Activated CD4-positive, alpha-beta T cell treated with anti-CD3 and anti-CD28 coated beads for 1 hour (primary cell): Measurements from ENCODE around the gene PDZD2.
"Not testable (repeated sequence)": the region's sequence is repeated elsewhere in the genome, so short reads cannot be mapped to it uniquely, and the experiment has no call there.

Experiments used
- DNase-seq: peaks from one replicate; pipeline ENCODE4 v3.0.0-alpha.2; 2020

Gene PDZD2

DNA sequence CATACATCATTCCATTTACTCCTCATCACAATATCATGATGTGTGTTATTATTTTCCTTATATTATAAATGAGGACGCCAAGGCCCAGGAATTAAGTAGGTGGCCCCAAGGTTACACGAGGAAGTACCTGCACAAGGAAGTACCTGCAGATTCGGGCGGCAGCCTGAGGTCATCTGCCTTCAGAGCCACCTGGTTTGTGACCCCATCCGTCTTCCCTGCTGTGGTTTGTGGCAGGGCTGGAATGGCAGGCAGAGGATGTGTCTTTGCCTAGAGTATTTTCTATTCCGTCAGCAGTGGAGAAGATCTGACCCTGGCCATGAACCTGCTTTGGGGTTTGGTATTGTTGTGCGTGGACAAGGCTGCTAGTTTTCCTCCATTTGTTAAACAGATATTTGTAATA, 59.7 kb downstream of the PDZD2 start:
- no peak for DNase-seq

DNA sequence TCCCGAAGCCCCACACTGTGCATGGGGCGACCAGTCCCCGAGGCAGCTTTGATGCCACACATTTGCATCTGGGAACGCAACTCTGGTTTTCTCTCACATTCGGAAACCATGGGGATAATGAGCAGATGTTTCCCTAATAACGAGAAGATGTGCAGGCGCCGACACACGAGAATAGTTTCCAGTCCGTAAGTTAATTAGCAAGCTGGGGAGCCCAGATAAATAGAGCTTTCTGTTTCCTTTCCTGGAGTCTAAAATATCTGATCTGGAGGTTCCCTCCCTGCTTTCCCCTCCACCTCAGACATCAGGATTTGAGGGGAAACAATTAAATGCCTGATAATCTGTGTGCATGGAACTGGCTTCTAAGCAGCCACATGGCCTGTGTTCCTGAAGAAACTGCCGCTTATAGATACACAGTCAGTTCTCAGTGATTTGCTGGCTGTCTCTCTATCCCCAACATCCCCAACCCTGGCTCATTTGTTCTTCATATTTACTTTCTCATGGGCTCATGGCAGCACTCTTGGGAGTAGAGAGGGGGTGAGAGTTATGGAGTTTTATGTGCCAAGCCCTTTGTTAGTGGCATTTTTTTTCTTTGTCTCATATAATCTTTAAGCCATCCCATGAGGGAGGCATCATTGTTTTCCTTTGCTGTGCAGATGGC, 62.8 kb downstream of the PDZD2 start:
- no peak for DNase-seq

DNA sequence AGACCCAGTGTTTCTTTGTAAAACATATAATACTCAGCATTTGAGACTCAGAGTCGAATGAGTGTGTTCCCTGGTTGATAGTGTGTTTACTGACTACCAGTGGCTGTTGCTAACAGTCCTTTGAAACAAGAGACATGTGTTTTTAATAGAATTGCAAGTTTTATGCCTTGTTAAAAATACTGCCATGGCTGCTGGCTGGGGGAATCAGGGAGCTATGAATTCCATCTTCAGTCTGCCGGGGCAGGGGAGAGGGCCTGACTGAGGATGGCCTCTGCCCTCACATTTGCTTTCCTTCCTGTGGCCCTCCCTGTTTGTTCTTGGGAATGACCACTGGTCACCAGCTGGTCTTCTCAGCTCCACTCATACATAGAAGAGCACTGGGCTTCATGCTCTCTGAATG, 63.8 kb downstream of the PDZD2 start:
- DNase-seq: no peak

DNA sequence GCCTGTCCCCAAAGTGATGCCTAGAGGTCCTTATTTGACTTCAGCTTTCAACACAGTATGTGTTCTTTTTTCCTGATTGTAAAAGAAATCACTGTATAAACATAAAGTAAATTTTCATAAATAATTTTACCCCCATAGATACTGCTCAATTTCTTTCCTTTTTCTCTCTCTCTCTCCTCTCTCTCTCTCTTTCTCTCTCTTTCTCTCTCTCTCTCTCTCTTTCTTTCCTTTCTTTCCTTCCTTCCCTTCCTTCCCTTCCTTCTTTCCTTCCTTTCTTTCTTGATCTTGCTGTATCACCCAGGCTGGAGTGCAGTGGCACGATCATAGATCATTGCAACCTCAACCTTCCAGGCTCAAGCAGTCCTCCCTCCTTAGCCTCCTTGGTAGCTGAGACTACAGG, 64.8 kb downstream of the PDZD2 start:
- no peak for DNase-seq

DNA sequence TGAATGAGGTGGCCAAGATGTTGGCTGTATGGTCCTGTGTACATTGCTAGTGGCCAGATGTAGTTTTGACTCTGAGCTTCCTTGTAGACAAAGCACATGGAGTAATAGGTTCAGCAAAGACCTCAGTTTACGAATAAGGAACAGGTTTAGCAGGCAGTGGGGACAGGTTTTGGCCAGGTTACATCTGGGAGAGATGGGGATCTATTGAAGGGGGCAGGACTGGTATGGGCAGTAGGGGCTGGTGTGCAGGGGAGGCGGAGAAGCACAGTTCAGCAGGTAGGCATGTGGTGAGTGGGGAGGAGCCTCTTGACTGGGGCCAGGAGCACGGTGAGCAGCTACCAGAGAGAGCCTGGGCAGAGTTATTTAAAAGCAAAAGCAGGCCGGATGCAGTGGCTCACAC, 67.3 kb downstream of the PDZD2 start:
- DNase-seq: no peak

DNA sequence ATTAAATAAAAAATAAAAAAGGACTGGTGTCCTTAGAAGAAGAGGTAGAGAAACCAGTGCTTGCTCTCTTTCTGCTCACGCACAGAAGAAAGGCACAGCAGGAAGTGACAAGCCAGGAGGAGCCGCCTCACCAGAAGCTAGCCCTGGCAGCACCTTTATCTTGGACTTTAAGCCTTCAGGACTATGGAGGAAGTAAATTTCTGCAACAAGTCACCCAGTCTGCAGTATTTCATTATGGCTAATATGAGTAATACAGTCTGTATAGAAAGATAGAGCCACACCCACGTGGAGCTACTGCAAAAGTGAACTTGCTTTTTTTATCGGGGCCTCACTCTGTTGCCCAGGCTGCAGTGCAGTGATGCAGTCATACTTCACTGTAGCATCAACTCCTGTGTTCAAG, 68.4 kb downstream of the PDZD2 start:
- no peak for DNase-seq

DNA sequence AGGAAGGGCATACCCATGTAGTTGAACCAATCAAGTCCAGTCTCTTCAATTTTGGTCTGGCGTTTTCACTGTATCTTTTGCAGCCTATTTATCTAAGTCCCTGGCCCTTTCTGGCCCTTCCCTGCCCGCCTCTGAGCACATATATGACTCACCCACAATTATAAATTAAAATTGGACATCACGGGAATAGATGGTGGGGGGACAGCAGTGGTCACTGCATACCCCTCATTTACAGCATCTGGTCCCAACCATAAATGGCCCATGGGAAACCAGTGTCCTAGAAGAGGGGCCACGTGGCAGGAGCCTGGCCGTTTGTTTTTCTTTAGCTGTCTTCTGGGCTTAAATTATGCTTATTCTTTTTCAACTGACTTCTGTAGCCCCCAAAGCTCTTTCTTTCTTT, 69.2 kb downstream of the PDZD2 start:
- no peak for DNase-seq

DNA sequence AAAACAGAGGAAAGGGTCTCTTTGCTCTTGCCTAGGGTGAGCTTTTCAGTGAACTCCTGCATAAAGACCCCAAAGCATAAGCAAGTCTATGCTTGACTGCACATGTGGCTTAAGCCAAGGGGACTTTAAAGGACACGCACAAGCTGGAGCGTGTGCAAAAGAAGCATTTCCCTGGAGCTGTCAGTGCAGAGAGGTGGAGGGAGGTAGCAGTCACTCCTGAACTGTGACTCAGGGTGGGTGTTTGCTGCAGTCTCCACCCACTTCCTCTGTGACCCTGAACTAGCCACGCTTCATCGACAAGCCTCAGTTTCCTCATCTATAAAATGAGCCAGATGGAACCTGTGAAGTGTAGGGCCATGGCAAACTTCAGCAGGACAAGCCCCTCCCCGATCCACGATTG, 72.4 kb downstream of the PDZD2 start:
- no peak for DNase-seq

DNA sequence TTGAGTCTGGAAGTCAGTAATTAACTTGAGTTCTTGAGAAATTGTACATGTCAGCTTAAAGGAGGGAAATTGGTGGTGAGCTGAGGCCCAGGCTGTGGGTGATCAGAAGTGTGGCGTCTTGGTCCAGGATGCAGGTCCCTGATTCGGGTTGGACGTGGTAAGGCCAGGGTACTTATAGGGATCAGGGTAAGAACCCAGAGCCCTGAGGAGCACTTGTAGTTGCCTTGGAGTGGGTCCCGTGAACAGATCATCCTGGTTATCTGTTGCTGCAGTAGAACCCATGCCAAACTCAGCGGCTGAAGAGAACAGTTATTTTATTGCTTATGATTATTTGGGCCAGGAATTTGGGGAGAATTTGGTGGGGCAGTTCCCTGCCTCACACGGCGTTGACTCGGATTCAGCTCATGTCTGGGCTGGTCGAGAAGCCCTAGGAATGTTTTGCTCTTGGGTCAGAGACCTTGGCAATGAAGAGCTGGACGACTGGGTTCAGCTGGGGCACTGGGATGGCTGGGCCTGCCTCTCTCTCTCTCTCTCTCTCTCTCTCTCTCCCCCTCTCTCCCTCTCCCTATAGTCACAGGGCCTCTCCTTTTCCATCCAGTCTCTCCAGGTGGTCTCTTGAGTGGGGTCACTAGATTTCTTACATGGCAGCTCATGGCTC, 73.1 kb downstream of the PDZD2 start:
- no peak for DNase-seq

DNA sequence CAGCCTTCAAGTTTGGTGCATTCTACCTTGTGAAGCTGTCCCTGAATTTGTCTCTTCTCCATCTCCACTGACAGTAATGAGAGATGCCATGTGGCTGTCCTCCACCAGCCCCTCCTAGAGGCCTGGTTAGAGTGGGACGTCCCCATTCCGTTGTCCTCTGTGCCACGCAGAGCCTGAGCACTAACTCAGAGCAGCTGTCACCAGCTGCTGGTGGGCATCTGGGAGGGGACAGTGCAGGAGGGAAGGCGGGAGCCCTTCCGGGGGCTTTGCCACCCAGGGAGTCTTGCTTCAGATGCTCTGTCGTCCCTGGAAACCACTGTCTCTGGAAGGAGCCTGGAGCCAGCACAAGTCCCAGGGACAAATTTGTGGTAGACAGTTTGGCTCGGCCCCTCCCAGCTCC, 78.6 kb downstream of the PDZD2 start:
- DNase-seq: no peak

DNA sequence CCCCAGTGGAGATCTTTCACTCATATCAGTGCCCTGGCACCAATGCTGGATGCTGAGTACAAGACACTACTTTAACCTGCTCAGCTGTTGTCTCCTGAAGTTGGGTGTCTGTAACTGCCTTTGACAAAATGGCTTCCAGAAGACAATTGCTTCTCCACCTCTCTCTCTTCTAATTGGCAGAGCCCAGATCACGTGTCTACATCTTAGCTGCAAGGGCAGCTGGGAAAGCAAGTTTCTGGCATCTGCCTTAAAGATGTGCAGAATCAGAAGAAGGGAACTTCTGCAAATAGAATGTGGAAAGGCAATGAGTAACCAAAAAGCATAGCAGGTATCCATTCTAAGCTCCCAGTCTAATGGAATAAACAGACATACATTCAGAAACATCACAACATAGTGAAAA, 81.1 kb downstream of the PDZD2 start:
- DNase-seq: no peak

DNA sequence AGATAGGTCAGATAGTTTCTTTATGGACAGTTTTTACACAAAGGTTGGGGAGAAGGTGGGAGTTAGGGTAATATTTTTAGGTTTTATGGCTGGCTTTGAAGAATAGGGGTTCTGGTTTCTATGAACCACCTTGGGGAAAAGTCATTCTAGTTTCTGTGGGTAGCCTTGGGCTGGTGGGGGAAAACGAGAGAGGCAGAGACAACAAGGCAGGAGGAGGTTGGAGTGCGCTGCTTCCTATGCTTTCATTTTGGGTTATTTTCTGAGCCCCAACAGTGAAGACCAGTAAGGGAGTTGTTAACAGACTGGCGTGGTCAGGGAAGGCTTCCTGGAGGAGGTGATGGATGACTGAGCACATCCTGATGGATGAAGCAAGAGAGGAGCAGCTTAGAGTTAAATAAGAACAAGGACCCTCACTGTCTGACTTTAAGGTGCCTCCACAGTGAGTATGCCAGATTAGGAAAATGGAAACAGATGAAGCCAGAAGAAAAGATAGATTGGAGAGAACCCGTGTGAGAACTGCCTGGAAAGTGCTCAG, 81.9 kb downstream of the PDZD2 start:
- DNase-seq: no peak

DNA sequence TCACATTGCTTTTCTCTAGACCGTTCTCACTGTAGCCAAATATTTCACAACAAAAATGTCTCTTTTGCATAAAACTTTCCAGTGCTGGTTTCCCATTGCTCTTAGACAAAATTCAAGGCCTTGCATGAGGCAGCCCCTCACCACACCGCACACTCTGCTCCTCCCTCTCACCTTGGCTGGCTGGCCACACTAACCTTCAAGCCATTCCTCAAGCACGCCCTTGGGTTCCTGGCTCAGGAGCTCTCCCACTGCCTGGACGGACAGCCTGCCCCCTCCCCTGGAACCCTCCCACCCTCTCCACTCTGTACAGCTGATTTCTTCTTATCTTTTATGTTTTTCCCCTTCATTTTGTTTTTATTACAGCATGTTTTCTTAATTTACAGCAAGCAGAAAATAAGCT, 83.2 kb downstream of the PDZD2 start:
- no peak for DNase-seq

DNA sequence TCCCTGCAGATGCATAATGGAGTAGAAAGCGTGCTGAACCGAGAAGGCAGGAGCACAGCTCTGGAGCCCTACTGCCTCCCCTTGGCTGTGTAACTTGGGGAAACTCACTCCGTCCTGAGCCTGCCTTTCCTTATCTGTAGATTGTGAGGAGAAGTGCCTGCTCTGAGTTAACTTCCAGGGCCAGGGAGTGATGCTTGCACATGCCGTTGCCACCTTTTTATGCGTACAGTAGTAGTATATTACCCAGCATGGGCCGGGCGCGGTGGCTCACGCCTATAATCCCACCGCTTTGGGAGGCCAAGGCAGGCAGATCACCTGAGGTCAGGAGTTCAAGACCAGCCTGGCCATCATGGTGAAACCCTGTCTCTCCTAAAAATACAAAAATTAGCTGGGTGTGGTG, 87.1 kb downstream of the PDZD2 start:
- no peak for DNase-seq

DNA sequence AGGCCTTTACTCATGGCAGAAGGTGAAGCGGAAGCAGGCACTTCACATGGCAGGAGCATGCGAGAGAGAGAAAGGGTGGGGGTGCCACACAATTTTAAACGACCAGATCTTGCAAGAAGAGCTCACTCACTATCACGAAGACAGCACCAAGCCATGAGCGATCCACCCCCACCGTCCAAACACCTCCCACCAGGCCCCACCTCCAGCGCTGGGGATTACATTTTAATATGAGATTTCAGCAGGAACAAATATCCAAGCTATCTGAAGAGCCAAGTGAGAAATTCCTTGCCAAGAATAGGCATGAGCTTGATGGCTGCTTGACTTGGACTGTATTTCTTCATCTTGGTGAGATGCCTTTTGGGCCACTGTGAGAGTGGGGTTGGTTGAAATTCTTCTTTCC, 88.0 kb downstream of the PDZD2 start:
- DNase-seq: no peak

DNA sequence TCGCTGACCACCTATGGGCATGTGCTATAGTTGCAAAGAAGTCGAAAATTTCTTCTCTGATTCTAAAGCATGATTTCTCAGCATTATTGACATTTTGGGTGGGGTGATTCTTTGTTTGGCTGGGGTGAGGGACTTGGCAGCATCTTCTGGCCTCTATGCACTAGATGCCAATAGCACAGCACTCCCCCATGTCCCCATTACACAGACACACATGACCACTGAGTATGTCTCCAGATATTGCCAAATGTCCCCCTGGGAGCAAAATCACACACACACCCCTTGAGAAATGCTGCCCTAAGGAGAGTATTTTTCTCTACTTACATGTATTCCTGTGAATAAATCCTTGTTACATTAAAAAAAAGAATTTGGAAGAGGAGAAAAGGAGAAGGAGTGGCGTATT, 89.1 kb downstream of the PDZD2 start:
- DNase-seq: no peak

DNA sequence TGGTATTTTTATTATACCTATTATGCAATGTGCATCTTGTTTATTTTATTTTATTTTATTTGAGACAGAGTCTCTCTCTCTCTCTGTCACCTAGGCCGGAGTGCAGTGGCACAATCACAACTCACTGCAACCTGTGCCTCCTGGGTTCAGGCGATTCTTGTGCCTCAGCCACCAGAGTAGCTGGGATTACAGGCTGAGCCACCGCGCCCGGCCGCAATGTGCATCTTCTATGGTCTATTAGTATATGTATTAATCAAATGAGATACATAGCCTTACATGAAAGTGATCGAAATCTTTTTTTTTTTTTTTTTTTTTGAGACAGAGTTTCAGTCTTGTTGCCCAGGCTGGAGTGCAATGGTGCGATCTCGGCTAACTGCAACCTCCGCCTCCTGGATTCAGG, 89.9 kb downstream of the PDZD2 start:
- DNase-seq: not testable (repeated sequence)

DNA sequence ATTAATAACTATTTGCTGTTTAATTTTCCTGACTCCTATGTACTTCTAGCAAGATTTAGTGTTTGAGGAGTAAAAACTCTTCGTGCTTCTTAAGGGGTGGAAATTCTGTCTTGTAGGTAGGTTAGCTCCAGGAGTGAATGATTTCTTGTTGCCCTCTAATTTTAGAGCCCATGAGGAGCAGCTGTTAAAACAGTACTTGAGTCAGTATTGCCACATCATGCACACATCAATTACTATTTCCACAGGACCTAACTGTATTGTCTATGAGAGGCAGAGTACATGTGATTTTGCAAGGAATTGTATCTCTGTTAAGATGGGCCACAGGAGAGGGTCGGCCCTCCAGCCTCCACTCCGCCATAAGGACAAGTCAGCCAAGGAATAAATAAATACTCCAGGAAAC, 91.2 kb downstream of the PDZD2 start:
- DNase-seq: no peak

DNA sequence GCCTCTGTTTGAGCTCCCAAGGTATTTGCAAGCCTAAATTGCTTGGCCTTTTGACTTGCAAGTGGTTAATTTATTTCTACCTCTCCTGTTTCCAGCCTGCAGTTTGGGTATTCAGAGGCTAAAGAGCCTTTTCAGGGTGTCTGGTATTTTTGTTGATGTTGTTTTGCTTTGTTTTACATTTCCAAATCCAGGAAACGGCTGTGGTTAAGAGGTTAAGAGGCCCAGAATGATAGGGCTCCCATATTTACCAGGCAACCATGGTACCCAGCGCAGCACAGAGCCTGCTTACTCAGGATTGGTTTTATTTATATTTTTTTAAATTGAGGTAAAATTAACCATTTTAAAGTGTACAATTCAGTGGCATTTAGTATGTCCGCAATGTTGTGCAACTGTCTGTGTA, 92.1 kb downstream of the PDZD2 start:
- no peak for DNase-seq

DNA sequence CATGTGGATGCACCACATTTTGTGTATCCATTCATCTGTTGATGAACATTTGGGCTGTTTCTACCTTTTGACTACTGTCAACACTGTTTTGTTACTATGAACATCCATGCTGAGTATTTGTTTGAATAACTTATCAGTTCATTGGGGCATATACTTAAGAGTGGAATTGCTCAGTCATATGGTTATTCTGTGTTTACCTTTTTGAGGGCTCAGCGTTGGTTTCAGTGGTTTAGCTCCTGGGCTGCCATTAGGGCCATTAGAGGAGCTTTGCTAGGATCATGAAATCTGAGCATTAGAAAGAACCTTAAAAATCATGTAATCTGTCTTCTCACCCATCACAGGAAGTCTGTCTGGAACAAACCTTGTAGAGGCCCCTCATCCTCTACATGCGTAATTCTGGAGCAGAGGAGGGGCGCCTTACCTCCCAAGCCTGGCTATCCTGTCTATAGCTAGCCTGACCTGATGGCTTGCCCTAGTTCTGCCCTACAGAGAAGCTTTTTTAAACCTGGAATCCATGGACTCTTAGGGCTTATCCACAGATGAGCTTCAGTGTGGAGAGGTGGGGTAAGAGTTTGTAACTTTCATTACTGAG, 92.9 kb downstream of the PDZD2 start:
- no peak for DNase-seq

DNA sequence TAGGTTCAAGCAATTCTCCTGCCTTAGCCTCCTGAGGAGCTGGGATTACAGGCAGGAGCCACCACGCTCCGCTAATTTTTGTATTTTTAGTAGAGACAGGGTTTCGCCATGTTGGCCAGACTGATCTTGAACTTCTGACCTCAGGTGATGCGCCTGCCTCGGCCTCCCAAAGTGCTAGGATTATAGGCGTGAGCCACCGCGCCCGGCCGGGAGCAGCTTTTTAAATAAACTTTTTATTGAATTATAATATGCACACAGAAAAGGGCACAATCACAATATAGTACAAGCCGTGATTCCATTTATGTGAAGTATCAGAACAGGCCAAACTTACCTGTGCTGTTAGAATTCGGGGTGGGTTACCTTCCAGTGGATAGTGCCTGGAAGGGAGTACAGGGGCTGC, 93.9 kb downstream of the PDZD2 start:
- not testable (repeated sequence) for DNase-seq

DNA sequence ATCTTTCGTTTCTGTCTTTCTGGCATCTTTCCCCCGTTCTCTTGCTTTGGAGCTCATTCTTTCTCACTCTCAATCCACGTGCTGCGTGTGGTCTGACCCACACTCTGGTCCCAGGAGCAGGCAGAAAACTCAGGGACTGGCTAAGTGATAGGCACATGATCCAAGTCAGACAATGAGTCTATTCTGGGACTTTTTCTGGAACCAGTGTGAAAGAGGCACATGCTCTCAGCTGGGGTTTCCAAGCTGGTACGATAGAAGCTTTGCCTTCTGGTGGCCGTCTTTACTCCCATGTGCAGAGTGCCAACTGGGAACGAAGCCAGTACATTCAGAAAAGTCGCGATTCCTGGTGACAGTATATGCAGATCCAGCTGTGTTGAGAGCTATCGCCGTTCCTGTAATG, 94.4 kb downstream of the PDZD2 start:
- no peak for DNase-seq

DNA sequence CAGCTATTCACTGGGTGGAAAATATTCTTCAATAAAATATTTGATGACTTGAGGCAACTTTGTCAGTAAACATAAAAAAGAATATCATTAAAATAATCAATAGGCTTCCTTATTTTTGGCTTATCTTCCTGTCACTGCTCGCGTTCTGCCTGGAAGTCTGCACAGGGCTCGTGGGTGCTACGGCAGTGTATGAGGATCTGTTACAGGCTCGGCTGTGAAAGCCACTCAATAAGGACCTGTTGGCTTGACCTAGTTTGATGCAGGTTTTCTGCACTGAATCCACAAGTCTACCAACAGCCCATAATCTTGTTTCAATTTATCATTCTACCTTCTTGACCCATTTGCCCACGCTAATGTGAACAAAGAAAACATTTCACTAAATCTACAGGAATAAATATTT, 97.2 kb downstream of the PDZD2 start:
- no peak for DNase-seq

DNA sequence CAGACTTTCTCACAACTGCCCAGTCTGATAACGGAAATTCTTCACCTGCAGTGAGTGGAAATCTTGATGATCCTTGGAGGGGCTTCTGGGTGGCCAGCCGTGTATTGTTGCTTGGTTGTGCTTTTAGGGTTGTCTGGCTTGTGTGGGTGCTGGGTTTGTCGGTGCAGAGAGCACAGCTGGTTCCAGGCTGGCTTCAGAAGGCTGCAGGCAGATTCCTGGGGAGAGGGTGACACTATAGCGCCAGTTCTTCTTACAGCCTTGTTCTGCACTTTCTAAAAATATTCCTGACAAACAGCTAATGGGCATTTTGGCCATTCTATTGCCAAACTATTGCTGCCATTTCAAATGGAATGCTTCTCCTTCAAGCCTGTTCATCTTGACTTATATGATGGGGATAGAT, 99.3 kb downstream of the PDZD2 start:
- no peak for DNase-seq

DNA sequence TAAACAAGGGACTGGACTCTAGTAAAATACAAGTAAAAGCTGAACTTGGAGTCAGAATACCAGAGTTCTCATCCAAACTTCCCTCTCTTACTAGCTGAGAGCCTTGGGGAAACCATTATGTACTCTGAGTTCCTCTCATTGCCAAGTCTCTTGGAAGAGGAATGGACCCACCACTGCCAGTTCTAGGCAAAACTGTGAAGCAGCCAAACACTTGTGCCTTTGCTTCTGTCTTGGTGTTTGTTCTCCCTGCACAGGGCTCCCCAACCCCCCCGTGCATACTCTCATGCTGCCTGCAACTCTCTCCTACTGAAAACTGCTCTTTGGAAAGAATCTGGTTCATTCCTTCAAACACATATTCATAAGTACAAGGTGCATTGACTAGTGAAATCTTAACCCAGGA, 102.6 kb downstream of the PDZD2 start:
- no peak for DNase-seq
